ENCODE results near the gene ZNF607. TPM values are rescaled to one million over a fixed set of nuclear protein-coding genes. Genes with fewer than 3 reads are reported as not detected.

The ZNF607 gene
- total and polyA plus RNA-seq, 2 experiments from 2014 or later = 3.2 to 11.4 TPM

GRCh38 chr19:37718304-37718703 is 1.3 kb downstream of the ZNF607 start:
- 0 out of 2 replicates have a peak, but pooled peaks cover 2% of the 10 kb centered on the region for H4K20me1 ChIP-seq (replicated peaks; ENCODE audit: insufficient read depth)
- no peaks in the 10 kb centered on the region for H3K36me3 ChIP-seq (ENCODE audit: insufficient read depth)
- H3K4me3 ChIP-seq = peak overlapping the region; percentile 92
- TF ChIP-seq POLR2AphosphoS5 (IDR thresholded peaks at IDR 0.05; ENCODE audit: low read depth) = no peak
- TF ChIP-seq NANOG (IDR thresholded peaks at IDR 0.05; ENCODE audit: borderline replicate concordance) = no peak
- TF ChIP-seq ETS1 (IDR thresholded peaks at IDR 0.05) = no peak
- Mint-ChIP-seq H3K27ac (no peak overlapping the region), H3K36me3 (ENCODE audit: low read depth) (peaks cover 19% of the 10 kb centered on the region; the same call in 2 of the 3 replicates), H3K9me3 (peaks cover 3% of the 10 kb centered on the region; the same call in 2 of the 3 replicates), H3K27me3 (ENCODE audit: insufficient read depth, low read depth, poor library complexity) (peaks cover 5% of the 10 kb centered on the region), H3K4me3 (peak overlapping the region; percentile 97), H3K4me1 (peaks cover 23% of the 10 kb centered on the region)
- H2AFZ ChIP-seq = no peak overlapping the region
- peaks cover 20% of the 10 kb centered on the region for H3K4me1 ChIP-seq (ENCODE audit: insufficient read depth)
- no peak for ATAC-seq
- peak overlapping the region; percentile 92 for H3K4me2 ChIP-seq
- no peak overlapping the region for H3K27ac ChIP-seq (ENCODE audit: low read depth)
- H3K9me2 ChIP-seq (ENCODE audit: insufficient read depth) = no peaks in the 10 kb centered on the region
- peak; percentile 36 for DNase-seq (ENCODE audit: low spot score)
- H3K79me2 ChIP-seq (replicated peaks; ENCODE audit: insufficient read depth) = peaks cover 45% of the 10 kb centered on the region
- no peaks in the 10 kb centered on the region for H3F3A ChIP-seq (replicated peaks; ENCODE audit: low read depth)
- H3K27me3 ChIP-seq (ENCODE audit: insufficient read depth) = no peaks in the 10 kb centered on the region

GRCh38 chr19:37716140-37716539 is 3.4 kb downstream of the ZNF607 start:
- Mint-ChIP-seq H3K27me3 (ENCODE audit: insufficient read depth, low read depth, poor library complexity) (peaks cover 5% of the 10 kb centered on the region), H3K36me3 (ENCODE audit: low read depth) (peaks cover 33% of the 10 kb centered on the region), H3K9me3 (peaks cover 3% of the 10 kb centered on the region; the same call in 2 of the 3 replicates), H3K27ac (peak overlapping the region; percentile 51), H3K4me3 (peak overlapping the region; percentile 36; the same call in 2 of the 3 replicates), H3K4me1 (peaks cover 23% of the 10 kb centered on the region)
- Histone ChIP-seq H3K27ac (ENCODE audit: low read depth) (peak overlapping the region; percentile 32; the same call in 1 of the 2 replicates), H3K4me2 (peak overlapping the region; percentile 61), H3F3A (replicated peaks; ENCODE audit: low read depth) (no peaks in the 10 kb centered on the region), H4K20me1 (replicated peaks; ENCODE audit: insufficient read depth) (peaks cover 7% of the 10 kb centered on the region; the same call in 1 of the 2 replicates), H3K4me3 (peak overlapping the region; percentile 11; the same call in 1 of the 2 replicates), H2AFZ (no peak overlapping the region), H3K79me2 (replicated peaks; ENCODE audit: insufficient read depth) (peaks cover 67% of the 10 kb centered on the region), H3K9me2 (ENCODE audit: insufficient read depth) (no peaks in the 10 kb centered on the region), H3K4me1 (ENCODE audit: insufficient read depth) (peaks cover 20% of the 10 kb centered on the region), H3K36me3 (ENCODE audit: insufficient read depth) (no peaks in the 10 kb centered on the region), H3K27me3 (ENCODE audit: insufficient read depth) (no peaks in the 10 kb centered on the region)
- DNase-seq (ENCODE audit: low spot score) (no peak), ATAC-seq (no peak)
- TF ChIP-seq NANOG (IDR thresholded peaks at IDR 0.05; ENCODE audit: borderline replicate concordance) = no peak
- TF ChIP-seq REST (IDR thresholded peaks at IDR 0.05; ENCODE audit: unreplicated experiment) = no peak
- no peak for TF ChIP-seq CTCF (conservative IDR thresholded peaks at IDR 0.05; ENCODE audit: low read depth in 2 of 2)
- no peak for TF ChIP-seq STAT1 (IDR thresholded peaks at IDR 0.05; ENCODE audit: unreplicated experiment)
- no peak for TF ChIP-seq JUNB (IDR thresholded peaks at IDR 0.05; ENCODE audit: unreplicated experiment)
- TF ChIP-seq ETS1 (IDR thresholded peaks at IDR 0.05) = no peak
- no peak for TF ChIP-seq ZNF331 (CRISPR knock-in tag; IDR thresholded peaks at IDR 0.05; ENCODE audit: low read depth)
- TF ChIP-seq ZNF114 (CRISPR knock-in tag; IDR thresholded peaks at IDR 0.05) = no peak
- TF ChIP-seq POLR2AphosphoS5 (IDR thresholded peaks at IDR 0.05; ENCODE audit: low read depth) = no peak
- TF ChIP-seq EZH2phosphoT487 (IDR thresholded peaks at IDR 0.05; ENCODE audit: unreplicated experiment) = no peak
- no peak for TF ChIP-seq CREB1 (CRISPR knock-in tag; IDR thresholded peaks at IDR 0.05; ENCODE audit: low read depth)

Measured in GM23338 (cell line).